ENCODE measurements around the gene ANKRD63. TPM values are rescaled to one million over a fixed set of nuclear protein-coding genes. Genes with fewer than 3 reads are reported as not detected.
A peak's percentile ranks its signal among the peaks of the same experiment; 100 is the strongest.

ANKRD63 gene
- polyA plus RNA-seq, 3 donors, result not detected

DNA sequence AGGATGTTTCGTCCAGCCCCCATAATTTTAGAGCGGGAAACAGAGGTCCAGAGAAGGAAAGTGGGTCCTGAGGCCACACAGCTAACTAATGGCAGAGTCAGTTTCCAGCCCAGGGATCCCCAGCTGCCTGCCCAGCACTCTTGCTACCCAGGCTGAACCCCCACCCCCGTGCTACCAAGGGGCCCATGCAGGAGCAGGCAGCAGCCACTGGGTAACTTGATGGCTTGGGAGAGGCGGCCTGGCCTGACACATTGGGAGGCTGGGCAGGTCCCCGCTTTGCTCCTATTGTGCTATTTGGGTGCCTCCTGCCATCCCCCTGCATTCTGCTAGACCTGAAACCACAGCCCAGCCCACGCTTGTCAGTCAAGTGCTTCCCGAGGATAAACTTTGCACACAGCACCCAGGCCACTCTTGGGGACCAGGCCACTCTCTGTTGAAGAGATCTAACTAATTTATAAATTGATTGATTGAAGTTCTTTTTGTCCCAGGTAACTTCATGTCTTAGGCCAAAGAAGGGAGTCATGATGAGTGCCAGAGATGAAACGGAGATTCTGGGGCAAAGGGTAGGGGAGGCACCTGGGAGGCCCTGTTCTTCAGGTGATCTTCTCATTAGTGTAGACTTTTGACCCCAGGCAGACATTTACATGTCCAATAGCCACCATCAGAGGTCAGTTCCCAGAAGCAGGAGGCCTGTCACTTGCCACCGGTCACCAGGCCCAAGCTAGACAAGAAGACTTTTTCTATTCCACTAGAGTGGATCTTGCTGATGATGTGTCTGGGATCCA, 37.0 kb downstream of the ANKRD63 start:
- H3K27me3 Mint-ChIP-seq (ENCODE audit: low read depth in 3 of 3), result peaks cover 9 to 18% (median 15%) of the 10 kb centered on the region in 3 donors
- no peak for DNase-seq

DNA sequence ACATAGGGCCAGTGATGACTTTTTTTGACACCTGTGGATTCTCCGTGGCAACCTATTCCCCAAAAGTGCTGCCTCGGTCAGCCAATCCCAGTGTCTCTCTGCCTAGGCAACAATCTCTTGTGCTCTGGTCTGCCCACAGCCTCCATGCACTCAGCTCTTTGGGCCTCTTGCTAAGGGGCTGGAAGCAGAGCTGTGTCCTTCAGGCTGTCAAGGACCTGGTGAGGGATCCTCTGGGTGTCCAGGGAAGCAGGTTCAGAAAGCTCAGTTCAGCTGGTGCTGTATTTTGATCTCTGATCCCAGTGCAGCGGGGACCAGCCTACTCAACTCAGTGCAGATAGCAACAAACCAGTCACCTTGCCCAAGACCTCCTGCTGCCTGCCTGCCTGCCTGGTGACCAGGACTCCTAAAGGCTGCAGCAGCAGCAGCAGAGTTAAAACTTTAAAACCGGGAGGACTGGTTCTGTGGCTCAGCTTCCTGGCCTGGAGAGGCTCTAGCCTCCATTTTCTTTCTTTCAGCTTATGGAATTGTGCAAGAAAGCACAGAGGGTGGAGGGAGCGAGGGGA, 37.8 kb downstream of the ANKRD63 start:
- no peak overlapping the region for H3K27ac Mint-ChIP-seq
- DNase-seq, result no peak
- H3K27ac ChIP-seq (ENCODE audit: low read depth in 1 of 2, low read length in 2 of 2), result no peak overlapping the region
- peaks cover 0 to 3% (median 0%) of the 10 kb centered on the region in 7 donors for H3K9me3 Mint-ChIP-seq
- H2AFZ ChIP-seq (ENCODE audit: insufficient read depth, low read depth, low read length, poor library complexity, severe bottlenecking), result peak overlapping the region; percentile 53
- H3K4me3 Mint-ChIP-seq, result no peak overlapping the region
- H3K79me2 ChIP-seq (ENCODE audit: insufficient read depth, low read length), result no peaks in the 10 kb centered on the region
- no peaks in the 10 kb centered on the region for H3K9me3 ChIP-seq (replicated peaks in 1 of 2; ENCODE audit: control insufficient read depth in 1 of 2, insufficient read depth in 1 of 2, low read length in 2 of 2)
- peaks cover 0 to 5% of the 10 kb centered on the region in 2 donors for H3K27me3 ChIP-seq (ENCODE audit: control insufficient read depth in 2 of 2, insufficient read depth in 2 of 2, low read length in 2 of 2)
- H3K4me1 ChIP-seq (ENCODE audit: control insufficient read depth in 1 of 2, insufficient read depth in 2 of 2, low read length in 2 of 2), result no peaks in the 10 kb centered on the region
- H3K4me3 ChIP-seq (replicated peaks in 1 of 3; ENCODE audit: low read depth in 2 of 3, low read length in 3 of 3), result no peak overlapping the region
- no peaks in the 10 kb centered on the region for H3K36me3 Mint-ChIP-seq
- no peak overlapping the region for H3K9ac ChIP-seq (ENCODE audit: insufficient read depth, low read length, poor library complexity, severe bottlenecking)
- H3K36me3 ChIP-seq (replicated peaks in 1 of 2; ENCODE audit: control insufficient read depth in 1 of 2, insufficient read depth in 2 of 2, low read length in 2 of 2), result no peaks in the 10 kb centered on the region
- 97% methylated on average over 3 of the region's 5 CpGs for WGBS (ENCODE audit: insufficient coverage)
- peaks cover 8 to 14% (median 13%) of the 10 kb centered on the region in 3 donors for H3K27me3 Mint-ChIP-seq (ENCODE audit: low read depth in 3 of 3)
- no peak overlapping the region for H3K4me2 ChIP-seq (replicated peaks; ENCODE audit: extremely low read depth, low read length, poor library complexity, severe bottlenecking)
- intact Hi-C loops (cut with micrococcal nuclease), result no loop called here
- TF ChIP-seq, protein P1, sequence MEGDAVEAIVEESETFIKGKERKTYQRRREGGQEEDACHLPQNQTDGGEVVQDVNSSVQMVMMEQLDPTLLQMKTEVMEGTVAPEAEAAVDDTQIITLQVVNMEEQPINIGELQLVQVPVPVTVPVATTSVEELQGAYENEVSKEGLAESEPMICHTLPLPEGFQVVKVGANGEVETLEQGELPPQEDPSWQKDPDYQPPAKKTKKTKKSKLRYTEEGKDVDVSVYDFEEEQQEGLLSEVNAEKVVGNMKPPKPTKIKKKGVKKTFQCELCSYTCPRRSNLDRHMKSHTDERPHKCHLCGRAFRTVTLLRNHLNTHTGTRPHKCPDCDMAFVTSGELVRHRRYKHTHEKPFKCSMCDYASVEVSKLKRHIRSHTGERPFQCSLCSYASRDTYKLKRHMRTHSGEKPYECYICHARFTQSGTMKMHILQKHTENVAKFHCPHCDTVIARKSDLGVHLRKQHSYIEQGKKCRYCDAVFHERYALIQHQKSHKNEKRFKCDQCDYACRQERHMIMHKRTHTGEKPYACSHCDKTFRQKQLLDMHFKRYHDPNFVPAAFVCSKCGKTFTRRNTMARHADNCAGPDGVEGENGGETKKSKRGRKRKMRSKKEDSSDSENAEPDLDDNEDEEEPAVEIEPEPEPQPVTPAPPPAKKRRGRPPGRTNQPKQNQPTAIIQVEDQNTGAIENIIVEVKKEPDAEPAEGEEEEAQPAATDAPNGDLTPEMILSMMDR (IDR thresholded peaks at IDR 0.05), result no peak
- peaks cover 2% of the 10 kb centered on the region for H3K4me1 Mint-ChIP-seq
- no peaks in the 10 kb centered on the region for H4K20me1 ChIP-seq (ENCODE audit: insufficient read depth, low read length)

More for the DNA sequence above, 37.0 kb downstream of the ANKRD63 start:
- Mint-ChIP-seq H3K9me3 (peaks cover 0 to 3% (median 0%) of the 10 kb centered on the region in 7 donors), H3K27ac (no peak overlapping the region), H3K4me1 (peaks cover 2% of the 10 kb centered on the region), H3K4me3 (no peak overlapping the region), H3K36me3 (no peaks in the 10 kb centered on the region)
- TF ChIP-seq, protein P1 (IDR thresholded peaks at IDR 0.05), result no peak
- Histone ChIP-seq H3K4me3 (replicated peaks in 1 of 3; ENCODE audit: low read depth in 2 of 3, low read length in 3 of 3) (no peak overlapping the region), H3K27ac (ENCODE audit: low read depth in 1 of 2, low read length in 2 of 2) (no peak overlapping the region), H3K79me2 (ENCODE audit: insufficient read depth, low read length) (no peaks in the 10 kb centered on the region), H3K9ac (ENCODE audit: insufficient read depth, low read length, poor library complexity, severe bottlenecking) (no peak overlapping the region), H3K4me2 (replicated peaks; ENCODE audit: extremely low read depth, low read length, poor library complexity, severe bottlenecking) (no peak overlapping the region), H4K20me1 (ENCODE audit: insufficient read depth, low read length) (no peaks in the 10 kb centered on the region), H3K27me3 (ENCODE audit: control insufficient read depth in 2 of 2, insufficient read depth in 2 of 2, low read length in 2 of 2) (peaks cover 0 to 1% of the 10 kb centered on the region in 2 donors), H3K4me1 (ENCODE audit: control insufficient read depth in 1 of 2, insufficient read depth in 2 of 2, low read length in 2 of 2) (no peaks in the 10 kb centered on the region), H3K9me3 (replicated peaks in 1 of 2; ENCODE audit: control insufficient read depth in 1 of 2, insufficient read depth in 1 of 2, low read length in 2 of 2) (no peaks in the 10 kb centered on the region), H3K36me3 (replicated peaks in 1 of 2; ENCODE audit: control insufficient read depth in 1 of 2, insufficient read depth in 2 of 2, low read length in 2 of 2) (no peaks in the 10 kb centered on the region), H2AFZ (ENCODE audit: insufficient read depth, low read depth, low read length, poor library complexity, severe bottlenecking) (peak overlapping the region; percentile 53)
- intact Hi-C loops (cut with micrococcal nuclease), result no loop called here
- 91% methylated on average over 6 of the region's 9 CpGs for WGBS (ENCODE audit: insufficient coverage)

All from CD14-positive monocyte (primary cell).